Tibial nerve (tissue), 4 donors: ENCODE results near the gene ZBTB33. TPM values are rescaled to one million over a fixed set of nuclear protein-coding genes. Genes with fewer than 3 reads are reported as not detected.

ENCODE experiments used
- DNase-seq, 2 donors: peaks; one replicate each; pipeline ENCODE4 v3.0.0-alpha.2; 2019; ENCODE audit warnings: low spot score in 2 of 2
- H3K27ac ChIP-seq, 4 donors: fragments of 200-600 bp; sonication (generic) in 3 of 4; one replicate each; pipeline ENCODE4 v1.5.1; 2017 to 2019; ENCODE audit warnings: mild to moderate bottlenecking in 1 of 4
- H3K27me3 ChIP-seq, 2 donors: fragments of 200-600 bp; sonication (generic) in 1 of 2; one replicate each; pipeline versions ENCODE4 v1.5.1 to v1.6.0; 2017 to 2019
- H3K36me3 ChIP-seq, 3 donors: fragments of 200-600 bp; sonication (generic); one replicate each; pipeline ENCODE4 v1.5.1; 2018 to 2019
- H3K4me1 ChIP-seq, 4 donors: fragments of 200-600 bp; sonication (generic) in 3 of 4; one replicate each; pipeline ENCODE4 v1.5.1; 2017 to 2019
- H3K4me3 ChIP-seq, 4 donors: fragments of 200-600 bp; sonication (generic) in 3 of 4; one replicate each; pipeline ENCODE4 v1.5.1; 2017 to 2019; ENCODE audit warnings: mild to moderate bottlenecking in 1 of 4, moderate library complexity in 1 of 4
- H3K9me3 ChIP-seq, 4 donors: fragments of 200-600 bp; sonication (generic) in 3 of 4; one replicate each; pipeline ENCODE4 v1.5.1; 2017 to 2019
- EP300 ChIP-seq, 2 donors: sonication (generic); formaldehyde crosslinking; IDR thresholded peaks; one replicate each; pipeline ENCODE4 v1.6.1; 2017; ENCODE audit warnings: antibody characterized with exemption in 2 of 2, mild to moderate bottlenecking in 1 of 2
- POLR2A ChIP-seq, 2 donors: fragments of 450-650 bp; IDR thresholded peaks; one replicate each; pipeline ENCODE4 v1.6.1; 2017; ENCODE audit warnings: antibody characterized with exemption in 2 of 2, mild to moderate bottlenecking in 2 of 2, moderate library complexity in 2 of 2
- WGBS, 2 donors: methylation state at CpG; one replicate each; pipeline ENCODE4 v1.1.5; 2018; 5-methylcytosine and 5-hydroxymethylcytosine counted together
- total RNA-seq, 4 donors: library from RNA; depleted of rRNA; stranded (reverse); fragments of >200 nt; gene quantifications; one replicate each; pipeline ENCODE4 v1.1.0, GENCODE V29; 2016
- TF ChIP-seq, protein P1 (sequence below), 5 experiments: fragments of 200-600 bp in 3 of 5; fragments of 450-650 bp in 2 of 5; sonication (generic) in 3 of 5; IDR thresholded peaks; one replicate each; pipeline ENCODE4 v1.5.1; 2016 to 2019; ENCODE audit warnings: antibody characterized with exemption in 5 of 5, mild to moderate bottlenecking in 3 of 5, moderate library complexity in 2 of 5

ZBTB33 gene
- total RNA-seq, 4 donors from 2014 or later, result 9.8 to 13.1 (median 11.4) TPM

DNA sequence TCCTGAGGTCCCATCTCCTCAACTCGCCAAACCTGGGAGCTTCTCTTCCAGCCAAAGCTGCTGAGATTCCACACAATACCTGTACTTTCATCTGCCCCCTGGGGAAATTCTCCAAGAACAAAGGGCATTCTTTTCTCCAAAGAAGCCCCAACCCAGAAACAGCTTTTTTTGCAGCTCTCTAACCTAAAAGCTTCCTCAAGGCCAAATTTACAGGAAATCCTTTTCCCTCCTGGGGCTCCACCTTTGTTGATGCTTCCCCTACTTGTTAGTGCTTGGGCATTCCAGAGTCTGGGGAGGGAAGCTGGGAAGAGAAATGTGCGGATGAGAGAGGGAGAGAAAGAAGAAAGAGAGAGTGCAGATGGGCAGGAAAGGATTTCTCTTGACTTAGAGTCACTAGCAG, 24.3 kb downstream of the ZBTB33 start:
- WGBS, 2 donors, result 57 to 63% methylated on average over 2 of the region's 2 CpGs
- Histone ChIP-seq H3K9me3 (no peaks in the 10 kb centered on the region), H3K4me3 (no peak overlapping the region), H3K36me3 (no peaks in the 10 kb centered on the region), H3K27ac (no peak overlapping the region), H3K4me1 (no peaks in the 10 kb centered on the region), H3K27me3 (peaks cover 0 to 3% of the 10 kb centered on the region in 2 donors)
- TF ChIP-seq, protein P1, sequence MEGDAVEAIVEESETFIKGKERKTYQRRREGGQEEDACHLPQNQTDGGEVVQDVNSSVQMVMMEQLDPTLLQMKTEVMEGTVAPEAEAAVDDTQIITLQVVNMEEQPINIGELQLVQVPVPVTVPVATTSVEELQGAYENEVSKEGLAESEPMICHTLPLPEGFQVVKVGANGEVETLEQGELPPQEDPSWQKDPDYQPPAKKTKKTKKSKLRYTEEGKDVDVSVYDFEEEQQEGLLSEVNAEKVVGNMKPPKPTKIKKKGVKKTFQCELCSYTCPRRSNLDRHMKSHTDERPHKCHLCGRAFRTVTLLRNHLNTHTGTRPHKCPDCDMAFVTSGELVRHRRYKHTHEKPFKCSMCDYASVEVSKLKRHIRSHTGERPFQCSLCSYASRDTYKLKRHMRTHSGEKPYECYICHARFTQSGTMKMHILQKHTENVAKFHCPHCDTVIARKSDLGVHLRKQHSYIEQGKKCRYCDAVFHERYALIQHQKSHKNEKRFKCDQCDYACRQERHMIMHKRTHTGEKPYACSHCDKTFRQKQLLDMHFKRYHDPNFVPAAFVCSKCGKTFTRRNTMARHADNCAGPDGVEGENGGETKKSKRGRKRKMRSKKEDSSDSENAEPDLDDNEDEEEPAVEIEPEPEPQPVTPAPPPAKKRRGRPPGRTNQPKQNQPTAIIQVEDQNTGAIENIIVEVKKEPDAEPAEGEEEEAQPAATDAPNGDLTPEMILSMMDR (IDR thresholded peaks at IDR 0.05), result no peak
- no peak for TF ChIP-seq EP300 (IDR thresholded peaks at IDR 0.05)
- DNase-seq, result no peak

DNA sequence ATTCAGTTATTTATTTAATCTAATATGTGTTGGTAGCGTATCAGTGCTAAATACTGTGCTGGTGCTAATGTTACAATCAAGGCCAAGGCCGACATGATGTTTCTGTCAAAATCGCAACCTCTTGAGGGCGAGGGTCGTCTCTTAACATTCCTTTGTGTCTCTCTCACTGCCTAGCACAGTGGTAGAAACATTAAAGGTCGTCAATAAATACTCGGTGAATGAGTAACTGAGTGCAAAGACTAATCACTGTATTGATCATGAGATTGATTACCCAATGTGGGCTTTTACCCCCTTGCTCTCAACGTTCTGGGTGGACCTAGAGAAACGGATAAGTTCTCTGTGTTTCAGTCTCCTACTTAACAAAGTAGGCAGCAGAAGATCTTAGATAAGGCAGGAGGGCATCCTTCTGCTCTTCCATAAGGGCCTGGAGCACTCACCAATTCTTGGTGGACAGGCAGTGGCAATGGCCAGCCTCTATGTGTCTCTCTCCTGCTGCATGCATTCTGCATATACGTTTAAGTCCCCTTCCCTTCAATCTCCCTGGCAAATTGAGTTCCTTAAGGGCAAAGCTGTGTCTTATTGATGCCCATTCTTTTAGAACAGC, 30.5 kb downstream of the ZBTB33 start:
- H3K4me3 ChIP-seq, result no peak overlapping the region
- TF ChIP-seq, protein P1 (IDR thresholded peaks at IDR 0.05), result no peak
- TF ChIP-seq POLR2A (IDR thresholded peaks at IDR 0.05) (no peak), EP300 (IDR thresholded peaks at IDR 0.05) (no peak)
- DNase-seq, result no peak
- H3K4me1 ChIP-seq, result no peaks in the 10 kb centered on the region
- H3K36me3 ChIP-seq, result no peaks in the 10 kb centered on the region
- 69 to 87% methylated on average over 10 of the region's 10 CpGs for WGBS, 2 donors
- H3K9me3 ChIP-seq, result no peaks in the 10 kb centered on the region
- H3K27ac ChIP-seq, result no peak overlapping the region
- H3K27me3 ChIP-seq, result peaks cover 0 to 3% of the 10 kb centered on the region in 2 donors

GRCh38 chrX:120281761-120282160, 31.1 kb downstream of the ZBTB33 start:
- no peak for DNase-seq
- Histone ChIP-seq H3K27ac (no peak overlapping the region), H3K4me3 (no peak overlapping the region), H3K4me1 (no peaks in the 10 kb centered on the region), H3K36me3 (no peaks in the 10 kb centered on the region), H3K27me3 (peaks cover 0 to 3% of the 10 kb centered on the region in 2 donors), H3K9me3 (no peaks in the 10 kb centered on the region)
- 22 to 25% methylated on average over 4 of the region's 4 CpGs for WGBS, 2 donors
- no peak for TF ChIP-seq POLR2A (IDR thresholded peaks at IDR 0.05)
- TF ChIP-seq, protein P1 (IDR thresholded peaks at IDR 0.05), result no peak

DNA sequence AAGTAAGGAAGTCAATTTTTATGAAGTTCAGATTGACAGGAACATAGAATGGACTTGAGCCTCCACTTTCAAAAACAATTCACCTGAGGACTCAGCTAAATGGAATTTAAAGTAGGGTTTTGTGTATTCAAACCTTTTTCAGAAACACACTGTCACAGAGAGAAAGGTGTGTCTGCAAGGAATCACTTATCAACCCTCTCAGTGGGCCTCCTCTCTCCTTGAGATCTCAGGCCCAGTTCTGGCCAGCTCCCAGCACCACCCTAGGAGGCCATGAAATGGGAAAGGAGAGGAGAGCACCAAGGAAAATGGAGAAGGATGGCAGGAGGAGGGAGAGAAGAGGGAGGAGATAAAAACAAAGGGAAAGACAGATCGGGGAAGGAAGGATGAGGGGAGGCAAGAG, 32.1 kb downstream of the ZBTB33 start:
- WGBS, 2 donors, result 50 to 62% methylated on average over 1 of the region's 1 CpG
- no peak for TF ChIP-seq EP300 (IDR thresholded peaks at IDR 0.05)
- TF ChIP-seq, protein P1 (IDR thresholded peaks at IDR 0.05), result no peak
- TF ChIP-seq POLR2A (IDR thresholded peaks at IDR 0.05), result no peak
- Histone ChIP-seq H3K36me3 (no peaks in the 10 kb centered on the region), H3K9me3 (no peaks in the 10 kb centered on the region), H3K4me1 (no peaks in the 10 kb centered on the region), H3K27ac (no peak overlapping the region), H3K4me3 (no peak overlapping the region), H3K27me3 (peaks cover 0 to 1% of the 10 kb centered on the region in 2 donors)
- DNase-seq, result no peak

DNA sequence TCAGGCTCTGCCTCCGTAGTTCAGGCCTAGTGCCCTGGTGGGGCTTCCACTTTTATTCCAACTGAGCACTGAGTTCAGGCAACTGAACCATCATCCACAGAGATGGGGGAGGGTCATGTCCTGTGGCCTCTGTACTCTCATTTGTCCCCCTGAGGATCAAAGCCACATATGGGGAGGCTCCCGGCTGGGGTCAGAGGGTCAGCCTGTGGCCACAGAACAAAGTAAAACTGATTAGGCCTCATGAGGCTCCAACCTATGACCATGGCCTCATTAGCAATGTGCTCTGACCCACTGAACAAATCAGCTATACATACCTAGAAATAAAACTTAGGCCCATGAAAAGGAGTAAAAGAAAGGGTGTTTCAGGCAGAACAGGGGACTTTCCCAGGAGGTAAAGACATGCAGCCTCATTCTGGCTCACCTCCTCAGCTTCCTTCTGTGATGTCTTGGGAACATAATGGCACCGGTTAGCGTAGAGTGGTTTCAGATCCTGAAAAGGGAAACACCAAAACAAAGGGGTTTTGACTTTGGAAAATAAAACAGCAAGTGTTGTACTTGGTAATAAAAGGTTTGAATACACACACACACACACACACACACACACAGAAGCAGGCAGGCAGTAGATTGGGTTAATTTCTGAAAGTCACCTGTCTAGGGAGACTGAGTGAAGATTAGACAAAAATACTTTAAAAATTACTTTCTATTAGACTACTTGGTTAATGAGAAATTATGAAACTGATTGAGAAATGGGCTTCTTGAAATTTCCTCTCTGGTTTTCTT, 36.3 kb downstream of the ZBTB33 start:
- Histone ChIP-seq H3K36me3 (no peaks in the 10 kb centered on the region), H3K27me3 (no peaks in the 10 kb centered on the region), H3K4me3 (no peak overlapping the region), H3K4me1 (no peaks in the 10 kb centered on the region), H3K27ac (no peak overlapping the region), H3K9me3 (no peaks in the 10 kb centered on the region)
- WGBS, 2 donors, result 71 to 75% methylated on average over 4 of the region's 4 CpGs
- TF ChIP-seq EP300 (IDR thresholded peaks at IDR 0.05), result no peak
- TF ChIP-seq, protein P1 (IDR thresholded peaks at IDR 0.05), result no peak
- no peak for DNase-seq
